ENCODE results near the gene SAFB.

DNA sequence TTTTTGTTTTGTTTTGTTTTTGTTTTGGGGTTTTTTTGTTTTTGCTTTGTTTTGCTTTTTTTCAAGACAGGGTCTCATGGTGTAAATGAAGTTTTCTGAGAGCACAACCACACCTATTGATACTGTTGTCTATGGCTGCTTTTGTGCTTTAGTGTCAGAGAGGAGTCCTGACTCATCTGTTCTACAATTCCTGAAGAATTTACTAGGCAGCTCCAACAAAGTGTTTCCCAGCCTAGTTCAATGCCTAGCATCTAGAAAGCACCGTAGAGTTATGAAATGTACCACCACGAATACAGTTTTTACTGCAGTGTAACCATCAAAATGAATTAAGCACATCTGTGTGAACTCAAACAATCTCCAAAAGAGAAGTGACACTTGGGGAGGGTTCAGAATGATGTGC is 21.2 kb downstream of the SAFB start:
- TF ChIP-seq, protein P1, sequence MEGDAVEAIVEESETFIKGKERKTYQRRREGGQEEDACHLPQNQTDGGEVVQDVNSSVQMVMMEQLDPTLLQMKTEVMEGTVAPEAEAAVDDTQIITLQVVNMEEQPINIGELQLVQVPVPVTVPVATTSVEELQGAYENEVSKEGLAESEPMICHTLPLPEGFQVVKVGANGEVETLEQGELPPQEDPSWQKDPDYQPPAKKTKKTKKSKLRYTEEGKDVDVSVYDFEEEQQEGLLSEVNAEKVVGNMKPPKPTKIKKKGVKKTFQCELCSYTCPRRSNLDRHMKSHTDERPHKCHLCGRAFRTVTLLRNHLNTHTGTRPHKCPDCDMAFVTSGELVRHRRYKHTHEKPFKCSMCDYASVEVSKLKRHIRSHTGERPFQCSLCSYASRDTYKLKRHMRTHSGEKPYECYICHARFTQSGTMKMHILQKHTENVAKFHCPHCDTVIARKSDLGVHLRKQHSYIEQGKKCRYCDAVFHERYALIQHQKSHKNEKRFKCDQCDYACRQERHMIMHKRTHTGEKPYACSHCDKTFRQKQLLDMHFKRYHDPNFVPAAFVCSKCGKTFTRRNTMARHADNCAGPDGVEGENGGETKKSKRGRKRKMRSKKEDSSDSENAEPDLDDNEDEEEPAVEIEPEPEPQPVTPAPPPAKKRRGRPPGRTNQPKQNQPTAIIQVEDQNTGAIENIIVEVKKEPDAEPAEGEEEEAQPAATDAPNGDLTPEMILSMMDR (IDR thresholded peaks at IDR 0.05), result no peak
- TF ChIP-seq POLR2A (IDR thresholded peaks at IDR 0.05), result no peak

All from body of pancreas (tissue), 4 donors.